ENCODE results near the gene ATP13A3.
"Not testable (repeated sequence)": the region's sequence is repeated elsewhere in the genome, so short reads cannot be mapped to it uniquely, and the experiment has no call there.

ATP13A3 gene

DNA sequence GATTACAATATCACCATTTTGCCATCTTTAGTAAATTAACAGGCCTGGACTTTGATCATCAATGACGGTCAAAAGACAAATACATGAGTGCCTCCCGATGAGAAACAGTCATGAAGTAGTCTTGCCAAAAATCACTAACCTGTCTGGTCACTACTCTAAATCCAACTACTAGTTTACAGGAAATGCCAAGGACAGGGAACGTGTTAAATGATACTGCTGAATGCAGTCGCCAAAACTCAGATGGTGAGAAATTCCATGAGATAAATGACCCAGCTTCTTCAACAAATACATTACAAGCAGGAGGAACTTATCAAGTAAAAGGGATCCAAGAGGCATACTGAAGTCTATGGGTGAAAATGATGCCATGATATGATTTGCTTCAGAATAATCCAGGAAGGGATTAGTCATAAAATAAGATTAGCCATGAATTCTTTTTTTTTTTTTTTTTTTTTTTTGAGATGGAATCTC lies 35.8 kb upstream of the ATP13A3 start:
- no peak for DNase-seq (ENCODE audit: extremely low read depth, insufficient read length)
- Histone ChIP-seq H3K36me3 (ENCODE audit: control insufficient read depth, insufficient read depth, low read length) (no peaks in the 10 kb centered on the region), H3K4me3 (replicated peaks; ENCODE audit: low read depth, low read length) (no peak overlapping the region), H3K27me3 (replicated peaks; ENCODE audit: control insufficient read depth, insufficient read depth, low read length) (no peaks in the 10 kb centered on the region)
- TF ChIP-seq, protein P1, sequence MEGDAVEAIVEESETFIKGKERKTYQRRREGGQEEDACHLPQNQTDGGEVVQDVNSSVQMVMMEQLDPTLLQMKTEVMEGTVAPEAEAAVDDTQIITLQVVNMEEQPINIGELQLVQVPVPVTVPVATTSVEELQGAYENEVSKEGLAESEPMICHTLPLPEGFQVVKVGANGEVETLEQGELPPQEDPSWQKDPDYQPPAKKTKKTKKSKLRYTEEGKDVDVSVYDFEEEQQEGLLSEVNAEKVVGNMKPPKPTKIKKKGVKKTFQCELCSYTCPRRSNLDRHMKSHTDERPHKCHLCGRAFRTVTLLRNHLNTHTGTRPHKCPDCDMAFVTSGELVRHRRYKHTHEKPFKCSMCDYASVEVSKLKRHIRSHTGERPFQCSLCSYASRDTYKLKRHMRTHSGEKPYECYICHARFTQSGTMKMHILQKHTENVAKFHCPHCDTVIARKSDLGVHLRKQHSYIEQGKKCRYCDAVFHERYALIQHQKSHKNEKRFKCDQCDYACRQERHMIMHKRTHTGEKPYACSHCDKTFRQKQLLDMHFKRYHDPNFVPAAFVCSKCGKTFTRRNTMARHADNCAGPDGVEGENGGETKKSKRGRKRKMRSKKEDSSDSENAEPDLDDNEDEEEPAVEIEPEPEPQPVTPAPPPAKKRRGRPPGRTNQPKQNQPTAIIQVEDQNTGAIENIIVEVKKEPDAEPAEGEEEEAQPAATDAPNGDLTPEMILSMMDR (IDR thresholded peaks at IDR 0.05; ENCODE audit: insufficient read depth, low read length, poor library complexity, severe bottlenecking) = no peak

GRCh38 chr3:194521510-194522260 lies 34.9 kb upstream of the ATP13A3 start:
- TF ChIP-seq, protein P1 (IDR thresholded peaks at IDR 0.05; ENCODE audit: insufficient read depth, low read length, poor library complexity, severe bottlenecking) = no peak
- no peak for DNase-seq (ENCODE audit: extremely low read depth, insufficient read length)
- Histone ChIP-seq H3K4me3 (replicated peaks; ENCODE audit: low read depth, low read length) (no peak overlapping the region), H3K27me3 (replicated peaks; ENCODE audit: control insufficient read depth, insufficient read depth, low read length) (no peaks in the 10 kb centered on the region), H3K36me3 (ENCODE audit: control insufficient read depth, insufficient read depth, low read length) (no peaks in the 10 kb centered on the region)

- not testable (repeated sequence) for DNase-seq (ENCODE audit: extremely low read depth, insufficient read length); H3K36me3 ChIP-seq (ENCODE audit: control insufficient read depth, insufficient read depth, low read length); H3K27me3 ChIP-seq (replicated peaks; ENCODE audit: control insufficient read depth, insufficient read depth, low read length); H3K4me3 ChIP-seq (replicated peaks; ENCODE audit: low read depth, low read length)
Observed at GRCh38 chr3:194520682-194521162, 33.9 kb upstream of the ATP13A3 start.

- H3K4me3 ChIP-seq (replicated peaks; ENCODE audit: low read depth, low read length); H3K27me3 ChIP-seq (replicated peaks; ENCODE audit: control insufficient read depth, insufficient read depth, low read length); H3K36me3 ChIP-seq (ENCODE audit: control insufficient read depth, insufficient read depth, low read length); DNase-seq (ENCODE audit: extremely low read depth, insufficient read length): not testable (repeated sequence)
Observed at GRCh38 chr3:194520201-194520600, 33.4 kb upstream of the ATP13A3 start.

- H3K4me3 ChIP-seq (replicated peaks; ENCODE audit: low read depth, low read length) = no peak overlapping the region
- no peak for DNase-seq (ENCODE audit: extremely low read depth, insufficient read length)
- TF ChIP-seq, protein P1 (IDR thresholded peaks at IDR 0.05; ENCODE audit: insufficient read depth, low read length, poor library complexity, severe bottlenecking) = no peak
Observed at GRCh38 chr3:194518652-194519051, 31.9 kb upstream of the ATP13A3 start.

DNA sequence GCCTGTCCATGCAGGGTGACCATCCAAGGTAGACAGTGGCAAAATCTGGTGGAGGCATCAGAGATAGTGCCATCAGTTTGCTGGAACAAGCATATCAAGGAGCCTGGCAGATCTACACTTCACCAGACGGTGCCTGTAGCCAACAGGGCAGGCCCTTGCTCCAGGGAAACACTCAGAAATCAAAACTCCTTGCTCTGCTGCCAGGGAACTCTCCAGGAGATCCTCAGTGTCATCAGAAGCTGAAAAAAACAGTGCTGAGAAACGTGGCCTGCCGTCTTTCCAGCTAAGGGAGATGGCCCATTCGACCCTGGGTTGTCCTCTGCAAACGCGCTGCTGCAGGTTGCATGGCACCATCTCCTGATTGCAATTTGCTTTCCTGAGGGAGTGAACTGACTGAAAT lies 30.5 kb upstream of the ATP13A3 start:
- DNase-seq (ENCODE audit: extremely low read depth, insufficient read length) = no peak
- no peaks in the 10 kb centered on the region for H3K27me3 ChIP-seq (replicated peaks; ENCODE audit: control insufficient read depth, insufficient read depth, low read length)
- TF ChIP-seq, protein P1 (IDR thresholded peaks at IDR 0.05; ENCODE audit: insufficient read depth, low read length, poor library complexity, severe bottlenecking) = no peak
- H3K36me3 ChIP-seq (ENCODE audit: control insufficient read depth, insufficient read depth, low read length) = no peaks in the 10 kb centered on the region
- no peak overlapping the region for H3K4me3 ChIP-seq (replicated peaks; ENCODE audit: low read depth, low read length)

More at GRCh38 chr3:194518652-194519051, 31.9 kb upstream of the ATP13A3 start:
- Histone ChIP-seq H3K36me3 (ENCODE audit: control insufficient read depth, insufficient read depth, low read length) (no peaks in the 10 kb centered on the region), H3K27me3 (replicated peaks; ENCODE audit: control insufficient read depth, insufficient read depth, low read length) (no peaks in the 10 kb centered on the region)

Measured in GM06990 (cell line).